Left renal cortex interstitium (tissue), 4 donors: Measurements from ENCODE around the gene PSMB1. TPM values are rescaled to one million over a fixed set of nuclear protein-coding genes. Genes with fewer than 3 reads are reported as not detected.
"Not testable (repeated sequence)": the region's sequence is repeated elsewhere in the genome, so short reads cannot be mapped to it uniquely, and the experiment has no call there.

Experiments used
- DNase-seq, 4 donors: peaks; one replicate each; pipeline ENCODE4 v3.0.0-alpha.2; 2013; ENCODE audit warnings: low read depth in 4 of 4, low spot score in 2 of 4, missing footprints in 1 of 4
- polyA plus RNA-seq, 4 donors: library from polyadenylated mRNA; unstranded; fragments of 120-200 nt; gene quantifications; one replicate each; pipeline ENCODE4 v1.2.1, GENCODE V29; 2013; ENCODE audit not compliant: insufficient read length in 4 of 4

The PSMB1 gene
- polyA plus RNA-seq, 4 donors, result 196 to 238 (median 213) TPM

DNA sequence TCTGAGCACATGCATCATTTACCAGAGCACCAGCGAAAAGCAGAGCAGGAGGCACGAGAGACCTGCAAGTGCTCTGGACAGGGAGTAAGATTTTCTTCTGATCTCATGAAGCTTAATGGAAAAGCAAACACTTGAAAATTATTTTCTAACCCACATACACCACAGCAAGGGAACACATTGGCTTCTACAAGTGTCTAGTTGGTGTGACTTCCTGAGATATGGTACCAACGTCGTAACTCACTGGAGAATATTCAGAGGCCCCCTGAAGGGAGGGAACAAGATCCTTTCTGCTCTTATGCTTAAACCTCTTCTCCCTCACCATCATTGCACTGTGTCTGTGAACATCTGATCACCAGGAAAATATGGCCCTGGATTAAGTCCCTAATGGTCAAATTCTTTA lies 48.6 kb downstream of the PSMB1 start:
- no peak for DNase-seq

- no peak for DNase-seq
Measured at GRCh38 chr6:170503414-170503761, 49.7 kb downstream of the PSMB1 start.

- DNase-seq, result not testable (repeated sequence)
Measured at GRCh38 chr6:170502733-170503413, 50.2 kb downstream of the PSMB1 start.

DNA sequence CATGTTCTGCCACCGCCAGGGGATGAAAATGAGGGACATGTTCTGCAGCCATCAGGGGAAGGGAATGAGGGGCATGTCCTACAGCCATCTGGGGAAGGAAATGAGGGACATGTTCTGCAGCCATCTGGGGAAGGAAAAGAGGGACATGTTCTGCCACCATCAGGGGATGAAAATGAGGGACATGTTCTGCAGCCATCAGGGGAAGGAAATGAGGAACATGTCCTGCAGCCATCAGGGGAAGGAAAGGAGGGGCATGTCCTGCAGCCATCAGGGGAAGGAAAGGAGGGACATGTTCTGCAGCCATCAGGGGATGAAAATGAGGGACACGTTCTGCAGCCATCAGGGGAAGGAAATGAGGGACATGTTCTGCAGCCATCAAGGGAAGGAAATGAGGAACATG lies 50.8 kb downstream of the PSMB1 start:
- not testable (repeated sequence) for DNase-seq

- DNase-seq, result no peak
Measured at GRCh38 chr6:170500955-170501590, 52.0 kb downstream of the PSMB1 start.

DNA sequence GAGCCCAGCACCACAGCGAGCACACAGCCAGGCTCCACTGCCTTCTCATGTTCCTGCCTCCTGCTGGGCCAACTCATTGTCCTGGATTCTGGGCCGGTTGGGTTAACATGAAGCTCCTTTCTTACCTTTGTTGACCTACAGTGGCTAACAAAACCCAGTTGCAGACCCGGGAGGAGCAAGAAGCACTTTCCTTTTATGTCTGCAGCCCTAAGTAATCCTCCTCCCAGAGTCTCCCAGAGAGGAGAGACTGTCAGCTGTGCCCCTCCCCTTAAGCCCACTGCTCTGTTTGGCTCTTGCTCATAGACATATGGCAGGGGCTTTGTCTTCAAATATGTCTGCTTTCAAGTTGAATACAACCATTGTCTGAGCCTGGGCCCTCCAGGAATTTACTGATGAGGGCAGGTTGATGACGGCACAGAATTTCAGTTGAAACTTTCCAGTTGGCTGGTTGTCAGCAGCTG lies 55.2 kb downstream of the PSMB1 start:
- no peak for DNase-seq

- DNase-seq, result no peak
Measured at GRCh38 chr6:170493354-170493753, 59.8 kb downstream of the PSMB1 start.

DNA sequence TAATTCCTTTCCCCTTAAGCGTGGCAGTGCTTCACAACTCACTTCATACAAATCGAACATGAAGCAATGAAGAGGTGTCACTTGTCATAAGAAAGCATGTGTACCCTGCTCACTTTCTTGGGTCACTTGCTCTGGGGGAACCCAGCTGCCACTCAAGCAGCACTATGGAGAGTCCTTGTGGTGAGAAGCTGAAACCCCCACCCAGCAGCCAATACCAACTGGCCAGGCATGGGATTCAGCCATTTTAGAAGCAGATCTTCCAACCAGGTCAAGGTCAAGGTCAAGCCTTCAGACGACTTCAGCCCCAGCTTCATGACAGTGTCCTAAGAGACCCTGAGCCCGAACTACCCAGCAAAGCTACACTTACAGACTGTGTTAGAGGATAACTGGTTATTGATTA lies 62.8 kb downstream of the PSMB1 start:
- DNase-seq, result no peak

GRCh38 chr6:170489836-170490235 lies 63.3 kb downstream of the PSMB1 start:
- DNase-seq, result no peak

DNA sequence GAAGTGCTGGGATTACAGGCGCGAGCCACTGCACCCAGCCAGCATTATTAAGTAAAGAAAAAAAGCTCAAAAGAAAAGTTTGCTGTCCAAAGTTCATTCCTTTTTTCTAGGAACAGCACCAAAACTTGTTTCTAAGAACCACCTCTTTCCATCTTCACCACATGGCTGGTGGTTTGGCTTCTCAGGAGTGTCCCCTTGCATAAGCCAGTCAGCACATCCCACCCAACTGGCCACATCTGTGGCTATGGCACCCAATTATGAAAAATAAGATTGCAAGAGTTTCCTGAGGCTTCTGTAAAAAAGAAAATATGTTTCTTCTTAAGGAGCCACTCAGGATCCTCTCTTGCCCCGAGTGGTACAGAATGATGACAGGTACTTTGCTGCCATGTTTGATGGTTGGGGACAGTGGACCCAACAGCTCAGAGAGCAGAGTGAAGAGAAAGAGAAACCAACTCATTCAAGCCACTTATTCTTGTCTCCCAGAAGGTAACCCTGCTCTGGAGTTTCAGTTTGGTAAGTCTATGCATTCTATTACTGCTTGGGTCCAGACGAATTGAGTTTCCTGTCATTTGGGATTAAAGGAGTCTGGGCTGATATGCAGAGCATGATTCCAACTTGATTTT lies 65.3 kb downstream of the PSMB1 start:
- no peak for DNase-seq

- no peak for DNase-seq
Measured at GRCh38 chr6:170485159-170485558, 67.9 kb downstream of the PSMB1 start.

Other genes with a start within 250 kb of the PSMB1 start
- 10 to 100 TPM; 33.4 to 40.2 (median 38.0) TPM for gene FAM120B, start 246.5 kb downstream of the PSMB1 start, polyA plus RNA-seq
- gene TBP, start 1.1 kb upstream of the PSMB1 start, polyA plus RNA-seq, result 10 to 100 TPM; 18.7 to 28.3 (median 24.3) TPM
- 10 to 100 TPM; 73.9 to 78.9 (median 75.9) TPM for gene PDCD2, start 31.3 kb upstream of the PSMB1 start, polyA plus RNA-seq